ENCODE data around the gene SLC6A3. TPM values are rescaled to one million over a fixed set of nuclear protein-coding genes. Genes with fewer than 3 reads are reported as not detected.
A peak's percentile ranks its signal among the peaks of the same experiment; 100 is the strongest.

SLC6A3 gene
- total RNA-seq, 1 experiment from 2014 or later, result 0.74 TPM

DNA sequence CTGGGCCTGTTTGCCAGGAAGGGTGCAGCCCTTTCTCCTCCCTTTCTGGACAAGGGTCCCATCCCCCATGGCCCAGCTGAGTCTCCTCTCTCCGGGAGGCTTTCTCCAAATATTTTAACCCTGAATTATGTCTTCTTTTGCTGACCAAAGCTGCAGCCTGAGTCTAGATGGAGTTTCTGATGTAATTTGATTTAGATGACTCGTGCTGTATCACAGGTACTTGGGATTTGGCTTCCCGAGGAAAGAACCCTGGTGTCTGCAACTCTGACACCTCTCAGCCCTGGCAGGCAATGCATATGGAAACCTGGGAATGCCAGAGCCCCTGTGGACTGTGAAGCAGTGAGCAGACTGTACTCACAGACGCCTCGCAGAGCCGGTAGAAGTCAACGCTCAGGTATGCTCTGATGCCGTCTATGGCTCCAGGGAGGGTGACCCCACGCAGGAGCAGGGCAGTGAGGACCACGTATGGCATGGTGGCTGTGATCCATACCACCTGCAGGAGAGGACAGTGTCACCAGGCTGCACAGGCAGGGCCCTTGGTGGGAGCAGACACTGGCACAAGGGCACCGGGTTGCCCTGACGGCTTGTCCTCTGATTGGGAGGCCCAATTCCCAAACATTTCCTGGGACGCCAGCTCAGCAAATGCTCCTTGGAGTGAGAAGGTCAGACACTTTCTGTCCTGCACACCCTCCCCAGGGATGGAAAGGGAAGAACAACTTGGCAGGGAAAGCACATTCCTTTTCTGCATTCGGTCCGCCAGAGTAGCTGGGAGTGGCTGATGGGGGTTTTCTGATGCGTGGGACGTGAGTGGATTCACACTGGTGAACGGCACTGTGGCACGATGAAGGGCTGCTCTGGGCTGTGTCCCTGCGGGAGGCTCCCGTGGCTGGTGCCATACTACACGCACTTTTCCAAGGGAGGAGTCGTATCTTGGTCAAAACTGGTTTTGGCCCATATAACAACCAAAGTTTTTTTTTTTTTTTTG, 24.7 kb downstream of the SLC6A3 start:
- Mint-ChIP-seq H3K27ac (no peak overlapping the region), H3K4me1 (no peaks in the 10 kb centered on the region), H3K9me3 (peaks cover 35% of the 10 kb centered on the region), H3K27me3 (ENCODE audit: low read depth) (no peaks in the 10 kb centered on the region; the same call in 1 of the 2 replicates), H3K36me3 (no peaks in the 10 kb centered on the region), H3K4me3 (no peak overlapping the region)
- ChIA-PET CTCF (no interaction called here), POLR2A (no interaction called here)
- ATAC-seq (no peak), DNase-seq (ENCODE audit: low spot score) (peak; percentile 5)
- TF ChIP-seq, protein P1, sequence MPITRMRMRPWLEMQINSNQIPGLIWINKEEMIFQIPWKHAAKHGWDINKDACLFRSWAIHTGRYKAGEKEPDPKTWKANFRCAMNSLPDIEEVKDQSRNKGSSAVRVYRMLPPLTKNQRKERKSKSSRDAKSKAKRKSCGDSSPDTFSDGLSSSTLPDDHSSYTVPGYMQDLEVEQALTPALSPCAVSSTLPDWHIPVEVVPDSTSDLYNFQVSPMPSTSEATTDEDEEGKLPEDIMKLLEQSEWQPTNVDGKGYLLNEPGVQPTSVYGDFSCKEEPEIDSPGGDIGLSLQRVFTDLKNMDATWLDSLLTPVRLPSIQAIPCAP (CRISPR knock-in tag; IDR thresholded peaks at IDR 0.05), result no peak
- TF ChIP-seq SP1 (CRISPR knock-in tag; conservative IDR thresholded peaks at IDR 0.05), result no peak
- TF ChIP-seq RELA (CRISPR knock-in tag; IDR thresholded peaks at IDR 0.05; ENCODE audit: borderline replicate concordance), result no peak
- TF ChIP-seq, protein P2, sequence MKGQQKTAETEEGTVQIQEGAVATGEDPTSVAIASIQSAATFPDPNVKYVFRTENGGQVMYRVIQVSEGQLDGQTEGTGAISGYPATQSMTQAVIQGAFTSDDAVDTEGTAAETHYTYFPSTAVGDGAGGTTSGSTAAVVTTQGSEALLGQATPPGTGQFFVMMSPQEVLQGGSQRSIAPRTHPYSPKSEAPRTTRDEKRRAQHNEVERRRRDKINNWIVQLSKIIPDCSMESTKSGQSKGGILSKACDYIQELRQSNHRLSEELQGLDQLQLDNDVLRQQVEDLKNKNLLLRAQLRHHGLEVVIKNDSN (CRISPR knock-in tag; IDR thresholded peaks at IDR 0.05), result no peak
- no peak for TF ChIP-seq TEAD1 (CRISPR knock-in tag; IDR thresholded peaks at IDR 0.05)
- no peak for TF ChIP-seq ZNF423 (CRISPR knock-in tag; IDR thresholded peaks at IDR 0.05)
- TF ChIP-seq, protein P3, sequence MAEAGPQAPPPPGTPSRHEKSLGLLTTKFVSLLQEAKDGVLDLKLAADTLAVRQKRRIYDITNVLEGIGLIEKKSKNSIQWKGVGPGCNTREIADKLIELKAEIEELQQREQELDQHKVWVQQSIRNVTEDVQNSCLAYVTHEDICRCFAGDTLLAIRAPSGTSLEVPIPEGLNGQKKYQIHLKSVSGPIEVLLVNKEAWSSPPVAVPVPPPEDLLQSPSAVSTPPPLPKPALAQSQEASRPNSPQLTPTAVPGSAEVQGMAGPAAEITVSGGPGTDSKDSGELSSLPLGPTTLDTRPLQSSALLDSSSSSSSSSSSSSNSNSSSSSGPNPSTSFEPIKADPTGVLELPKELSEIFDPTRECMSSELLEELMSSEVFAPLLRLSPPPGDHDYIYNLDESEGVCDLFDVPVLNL (CRISPR knock-in tag; IDR thresholded peaks at IDR 0.05; ENCODE audit: borderline replicate concordance, low read depth), result no peak
- TF ChIP-seq, protein P4, sequence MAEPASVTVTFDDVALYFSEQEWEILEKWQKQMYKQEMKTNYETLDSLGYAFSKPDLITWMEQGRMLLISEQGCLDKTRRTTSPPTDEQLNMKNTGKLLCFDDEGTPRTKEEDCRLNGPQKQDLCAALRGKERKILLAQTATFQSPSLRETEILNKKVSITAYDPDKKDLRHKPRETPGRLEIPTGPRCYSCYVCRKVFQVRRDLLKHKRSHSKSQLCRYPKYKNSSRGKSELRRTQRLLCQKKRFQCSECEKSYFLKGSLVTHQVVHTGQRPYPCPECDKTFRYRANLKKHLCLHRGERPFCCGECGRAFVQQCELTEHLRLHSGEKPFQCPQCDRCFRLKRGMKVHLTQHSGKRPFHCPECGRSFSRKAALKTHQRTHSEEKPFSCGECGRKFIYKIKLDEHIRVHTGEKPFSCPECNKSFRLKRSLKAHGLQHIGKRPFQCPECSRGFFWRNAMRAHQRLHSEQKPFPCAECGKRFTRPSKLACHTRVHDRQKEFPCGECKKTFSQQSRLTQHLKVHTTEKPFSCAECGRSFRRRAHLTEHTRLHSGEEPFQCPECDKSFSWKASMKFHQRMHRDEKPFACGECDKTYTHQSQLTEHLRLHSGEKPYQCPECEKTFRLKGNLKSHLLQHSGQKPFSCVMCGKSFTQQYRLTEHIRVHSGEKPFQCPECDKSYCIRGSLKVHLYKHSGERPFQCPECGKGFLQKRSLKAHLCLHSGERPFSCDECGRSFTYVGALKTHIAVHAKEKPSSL (CRISPR knock-in tag; conservative IDR thresholded peaks at IDR 0.05), result no peak

DNA sequence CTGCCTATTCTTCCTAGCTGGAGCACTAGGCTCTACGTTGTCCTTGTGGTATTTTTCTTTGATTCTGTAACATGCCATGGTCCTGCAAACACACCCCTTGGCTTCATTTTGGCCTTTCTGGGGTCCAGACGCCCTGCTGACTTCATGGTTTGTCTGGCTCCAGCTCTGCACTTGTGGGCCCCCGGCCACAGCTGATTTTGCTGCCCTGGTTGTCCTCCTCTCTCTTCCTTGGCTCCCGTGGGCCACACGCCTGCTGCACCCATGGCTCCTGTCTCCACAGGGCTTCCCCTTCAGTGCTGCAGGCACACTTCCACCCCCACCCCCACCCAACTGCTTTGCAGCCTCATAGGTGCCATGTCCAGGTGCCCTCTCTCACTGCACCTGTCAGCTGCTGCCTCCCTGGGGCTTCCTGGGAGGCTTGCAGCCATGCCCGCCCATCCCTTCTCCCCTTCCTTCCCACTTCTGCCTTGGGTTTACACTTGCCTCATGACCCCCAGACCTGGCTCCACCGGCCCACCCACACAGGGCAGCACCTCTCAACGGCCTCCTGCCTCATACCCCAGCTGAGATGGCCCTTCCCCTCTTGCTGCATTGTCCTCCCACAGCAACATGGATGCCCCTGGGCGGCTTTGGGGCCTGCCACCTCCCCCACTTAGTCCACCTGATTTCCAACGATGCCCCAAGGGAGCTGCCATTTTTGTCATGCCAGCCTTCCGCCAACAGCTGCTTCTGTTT, 25.6 kb downstream of the SLC6A3 start:
- ATAC-seq, result no peak
- Mint-ChIP-seq H3K9me3 (peaks cover 29% of the 10 kb centered on the region), H3K36me3 (no peaks in the 10 kb centered on the region), H3K27ac (no peak overlapping the region), H3K4me3 (no peak overlapping the region), H3K4me1 (no peaks in the 10 kb centered on the region), H3K27me3 (ENCODE audit: low read depth) (no peaks in the 10 kb centered on the region; the same call in 1 of the 2 replicates)
- CTCF ChIA-PET, result interaction anchor here (1.0 kb wide), 1 partner anchor 48 kb away, joined by 3 read pairs; no protein-coding TSS in a partner anchor
- peak; percentile 0 for DNase-seq (ENCODE audit: low spot score)
- TF ChIP-seq, protein P5, sequence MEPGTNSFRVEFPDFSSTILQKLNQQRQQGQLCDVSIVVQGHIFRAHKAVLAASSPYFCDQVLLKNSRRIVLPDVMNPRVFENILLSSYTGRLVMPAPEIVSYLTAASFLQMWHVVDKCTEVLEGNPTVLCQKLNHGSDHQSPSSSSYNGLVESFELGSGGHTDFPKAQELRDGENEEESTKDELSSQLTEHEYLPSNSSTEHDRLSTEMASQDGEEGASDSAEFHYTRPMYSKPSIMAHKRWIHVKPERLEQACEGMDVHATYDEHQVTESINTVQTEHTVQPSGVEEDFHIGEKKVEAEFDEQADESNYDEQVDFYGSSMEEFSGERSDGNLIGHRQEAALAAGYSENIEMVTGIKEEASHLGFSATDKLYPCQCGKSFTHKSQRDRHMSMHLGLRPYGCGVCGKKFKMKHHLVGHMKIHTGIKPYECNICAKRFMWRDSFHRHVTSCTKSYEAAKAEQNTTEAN (CRISPR knock-in tag; IDR thresholded peaks at IDR 0.05), result no peak
- TF ChIP-seq, protein P6, sequence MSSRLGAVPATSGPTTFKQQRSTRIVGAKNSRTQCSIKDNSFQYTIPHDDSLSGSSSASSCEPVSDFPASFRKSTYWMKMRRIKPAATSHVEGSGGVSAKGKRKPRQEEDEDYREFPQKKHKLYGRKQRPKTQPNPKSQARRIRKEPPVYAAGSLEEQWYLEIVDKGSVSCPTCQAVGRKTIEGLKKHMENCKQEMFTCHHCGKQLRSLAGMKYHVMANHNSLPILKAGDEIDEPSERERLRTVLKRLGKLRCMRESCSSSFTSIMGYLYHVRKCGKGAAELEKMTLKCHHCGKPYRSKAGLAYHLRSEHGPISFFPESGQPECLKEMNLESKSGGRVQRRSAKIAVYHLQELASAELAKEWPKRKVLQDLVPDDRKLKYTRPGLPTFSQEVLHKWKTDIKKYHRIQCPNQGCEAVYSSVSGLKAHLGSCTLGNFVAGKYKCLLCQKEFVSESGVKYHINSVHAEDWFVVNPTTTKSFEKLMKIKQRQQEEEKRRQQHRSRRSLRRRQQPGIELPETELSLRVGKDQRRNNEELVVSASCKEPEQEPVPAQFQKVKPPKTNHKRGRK (CRISPR knock-in tag; IDR thresholded peaks at IDR 0.05; ENCODE audit: borderline replicate concordance), result no peak
- TF ChIP-seq, protein P7, sequence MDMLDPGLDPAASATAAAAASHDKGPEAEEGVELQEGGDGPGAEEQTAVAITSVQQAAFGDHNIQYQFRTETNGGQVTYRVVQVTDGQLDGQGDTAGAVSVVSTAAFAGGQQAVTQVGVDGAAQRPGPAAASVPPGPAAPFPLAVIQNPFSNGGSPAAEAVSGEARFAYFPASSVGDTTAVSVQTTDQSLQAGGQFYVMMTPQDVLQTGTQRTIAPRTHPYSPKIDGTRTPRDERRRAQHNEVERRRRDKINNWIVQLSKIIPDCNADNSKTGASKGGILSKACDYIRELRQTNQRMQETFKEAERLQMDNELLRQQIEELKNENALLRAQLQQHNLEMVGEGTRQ (CRISPR knock-in tag; IDR thresholded peaks at IDR 0.05), result no peak
- TF ChIP-seq, protein P8, sequence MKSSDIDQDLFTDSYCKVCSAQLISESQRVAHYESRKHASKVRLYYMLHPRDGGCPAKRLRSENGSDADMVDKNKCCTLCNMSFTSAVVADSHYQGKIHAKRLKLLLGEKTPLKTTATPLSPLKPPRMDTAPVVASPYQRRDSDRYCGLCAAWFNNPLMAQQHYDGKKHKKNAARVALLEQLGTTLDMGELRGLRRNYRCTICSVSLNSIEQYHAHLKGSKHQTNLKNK (CRISPR knock-in tag; IDR thresholded peaks at IDR 0.05), result no peak
- TF ChIP-seq ZNF671 (CRISPR knock-in tag; IDR thresholded peaks at IDR 0.05), result no peak
- TF ChIP-seq, protein P9, sequence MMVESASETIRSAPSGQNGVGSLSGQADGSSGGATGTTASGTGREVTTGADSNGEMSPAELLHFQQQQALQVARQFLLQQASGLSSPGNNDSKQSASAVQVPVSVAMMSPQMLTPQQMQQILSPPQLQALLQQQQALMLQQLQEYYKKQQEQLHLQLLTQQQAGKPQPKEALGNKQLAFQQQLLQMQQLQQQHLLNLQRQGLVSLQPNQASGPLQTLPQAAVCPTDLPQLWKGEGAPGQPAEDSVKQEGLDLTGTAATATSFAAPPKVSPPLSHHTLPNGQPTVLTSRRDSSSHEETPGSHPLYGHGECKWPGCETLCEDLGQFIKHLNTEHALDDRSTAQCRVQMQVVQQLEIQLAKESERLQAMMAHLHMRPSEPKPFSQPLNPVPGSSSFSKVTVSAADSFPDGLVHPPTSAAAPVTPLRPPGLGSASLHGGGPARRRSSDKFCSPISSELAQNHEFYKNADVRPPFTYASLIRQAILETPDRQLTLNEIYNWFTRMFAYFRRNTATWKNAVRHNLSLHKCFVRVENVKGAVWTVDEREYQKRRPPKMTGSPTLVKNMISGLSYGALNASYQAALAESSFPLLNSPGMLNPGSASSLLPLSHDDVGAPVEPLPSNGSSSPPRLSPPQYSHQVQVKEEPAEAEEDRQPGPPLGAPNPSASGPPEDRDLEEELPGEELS (CRISPR knock-in tag; IDR thresholded peaks at IDR 0.05), result no peak
- POLR2A ChIA-PET, result no interaction called here
